Activated T-cell treated with anti-CD3 and anti-CD28 coated beads, Interleukin-2, amount 50 U/mL, for 24 hours (primary cell): ENCODE measurements around the gene PHOSPHO1.

Experiments
- DNase-seq: peaks from one replicate; pipeline ENCODE4 v3.0.0-alpha.2; 2020
- H3K27ac Mint-ChIP-seq: 2 replicates; pipeline ENCODE4 v1.8.0; 2020; ENCODE audit warnings: mild to moderate bottlenecking, mixed read lengths
- H3K27me3 Mint-ChIP-seq: 2 replicates; pipeline ENCODE4 v1.8.0; 2020; ENCODE audit warnings: mixed read lengths
- H3K36me3 Mint-ChIP-seq: 2 replicates; pipeline ENCODE4 v1.8.0; 2020; ENCODE audit warnings: low read depth, mixed read lengths
- H3K4me1 Mint-ChIP-seq: 2 replicates; pipeline ENCODE4 v1.8.0; 2020; ENCODE audit warnings: low read depth, mixed read lengths
- H3K4me3 Mint-ChIP-seq: 2 replicates; pipeline ENCODE4 v1.8.0; 2020; ENCODE audit warnings: mild to moderate bottlenecking, moderate library complexity, mixed read lengths
- H3K9me3 Mint-ChIP-seq: 2 replicates; pipeline ENCODE4 v1.8.0; 2020; ENCODE audit warnings: mixed read lengths

Gene PHOSPHO1

GRCh38 chr17:49229805-49230600, 584 bp downstream of the PHOSPHO1 start:
- H3K27ac Mint-ChIP-seq, result no peak overlapping the region
- H3K4me3 Mint-ChIP-seq, result peak overlapping the region; percentile 79

GRCh38 chr17:49229076-49229804, 1.3 kb downstream of the PHOSPHO1 start:
- peaks cover 13% of the 10 kb centered on the region for H3K4me1 Mint-ChIP-seq

More at GRCh38 chr17:49229805-49230600, 584 bp downstream of the PHOSPHO1 start:
- Mint-ChIP-seq H3K36me3 (no peaks in the 10 kb centered on the region), H3K27me3 (peaks cover 31% of the 10 kb centered on the region), H3K4me1 (peaks cover 8% of the 10 kb centered on the region), H3K9me3 (no peaks in the 10 kb centered on the region)
- peak; percentile 44 for DNase-seq

GRCh38 chr17:49227436-49228261, 2.9 kb downstream of the PHOSPHO1 start:
- Mint-ChIP-seq H3K27ac (no peak overlapping the region), H3K4me3 (no peak overlapping the region), H3K27me3 (peaks cover 38% of the 10 kb centered on the region), H3K36me3 (peaks cover 5% of the 10 kb centered on the region), H3K4me1 (peaks cover 28% of the 10 kb centered on the region), H3K9me3 (no peaks in the 10 kb centered on the region)
- peak; percentile 83 for DNase-seq

More at GRCh38 chr17:49229076-49229804, 1.3 kb downstream of the PHOSPHO1 start:
- H3K27me3 Mint-ChIP-seq, result peaks cover 36% of the 10 kb centered on the region
- H3K36me3 Mint-ChIP-seq, result no peaks in the 10 kb centered on the region
- H3K27ac Mint-ChIP-seq, result no peak overlapping the region
- DNase-seq, result no peak
- H3K4me3 Mint-ChIP-seq, result peak overlapping the region; percentile 30
- H3K9me3 Mint-ChIP-seq, result no peaks in the 10 kb centered on the region

- Mint-ChIP-seq H3K27ac (no peak overlapping the region), H3K4me3 (no peak overlapping the region), H3K27me3 (peaks cover 38% of the 10 kb centered on the region), H3K4me1 (peaks cover 30% of the 10 kb centered on the region), H3K36me3 (peaks cover 13% of the 10 kb centered on the region), H3K9me3 (no peaks in the 10 kb centered on the region)
- no peak for DNase-seq
Measured at GRCh38 chr17:49226771-49227435, 3.7 kb downstream of the PHOSPHO1 start.

- peaks cover 27% of the 10 kb centered on the region for H3K4me1 Mint-ChIP-seq
- H3K36me3 Mint-ChIP-seq, result peaks cover 16% of the 10 kb centered on the region
- no peaks in the 10 kb centered on the region for H3K9me3 Mint-ChIP-seq
- H3K27ac Mint-ChIP-seq, result peak overlapping the region; percentile 53
- peaks cover 29% of the 10 kb centered on the region for H3K27me3 Mint-ChIP-seq
- no peak for DNase-seq
- no peak overlapping the region for H3K4me3 Mint-ChIP-seq
Measured at GRCh38 chr17:49225554-49226236, 4.9 kb downstream of the PHOSPHO1 start.

- Mint-ChIP-seq H3K36me3 (peaks cover 21% of the 10 kb centered on the region), H3K4me1 (peaks cover 30% of the 10 kb centered on the region), H3K4me3 (peak overlapping the region; percentile 18), H3K9me3 (no peaks in the 10 kb centered on the region), H3K27ac (peak overlapping the region; percentile 67), H3K27me3 (peaks cover 29% of the 10 kb centered on the region)
- peak; percentile 50 for DNase-seq
Measured at GRCh38 chr17:49224997-49225337, 5.6 kb downstream of the PHOSPHO1 start.

GRCh38 chr17:49224198-49224996, 6.2 kb downstream of the PHOSPHO1 start:
- Mint-ChIP-seq H3K27me3 (peaks cover 24% of the 10 kb centered on the region), H3K4me3 (peak overlapping the region; percentile 60), H3K27ac (peak overlapping the region; percentile 67), H3K36me3 (peaks cover 24% of the 10 kb centered on the region), H3K9me3 (no peaks in the 10 kb centered on the region), H3K4me1 (peaks cover 32% of the 10 kb centered on the region)
- peak; percentile 73 for DNase-seq

GRCh38 chr17:49223517-49224197, 6.9 kb downstream of the PHOSPHO1 start:
- Mint-ChIP-seq H3K4me3 (peak overlapping the region; percentile 60), H3K9me3 (no peaks in the 10 kb centered on the region), H3K36me3 (peaks cover 32% of the 10 kb centered on the region), H3K27ac (peak overlapping the region; percentile 4), H3K4me1 (peaks cover 39% of the 10 kb centered on the region), H3K27me3 (peaks cover 17% of the 10 kb centered on the region)
- DNase-seq, result peak; percentile 86

GRCh38 chr17:49223168-49223516, 7.4 kb downstream of the PHOSPHO1 start:
- peaks cover 36% of the 10 kb centered on the region for H3K36me3 Mint-ChIP-seq
- no peak for DNase-seq
- no peaks in the 10 kb centered on the region for H3K9me3 Mint-ChIP-seq
- H3K4me1 Mint-ChIP-seq, result peaks cover 43% of the 10 kb centered on the region
- no peak overlapping the region for H3K4me3 Mint-ChIP-seq
- peaks cover 17% of the 10 kb centered on the region for H3K27me3 Mint-ChIP-seq
- no peak overlapping the region for H3K27ac Mint-ChIP-seq

GRCh38 chr17:49219987-49220386, 10.6 kb downstream of the PHOSPHO1 start:
- no peak overlapping the region for H3K4me3 Mint-ChIP-seq
- H3K27ac Mint-ChIP-seq, result no peak overlapping the region

GRCh38 chr17:49218941-49219913, 11.4 kb downstream of the PHOSPHO1 start:
- Mint-ChIP-seq H3K27ac (peak overlapping the region; percentile 76), H3K27me3 (peaks cover 5% of the 10 kb centered on the region), H3K9me3 (no peaks in the 10 kb centered on the region), H3K4me1 (peaks cover 71% of the 10 kb centered on the region), H3K36me3 (peaks cover 61% of the 10 kb centered on the region), H3K4me3 (peak overlapping the region; percentile 63)
- DNase-seq, result peak; percentile 59

More at GRCh38 chr17:49219987-49220386, 10.6 kb downstream of the PHOSPHO1 start:
- Mint-ChIP-seq H3K9me3 (no peaks in the 10 kb centered on the region), H3K36me3 (peaks cover 57% of the 10 kb centered on the region), H3K4me1 (peaks cover 68% of the 10 kb centered on the region), H3K27me3 (peaks cover 10% of the 10 kb centered on the region)
- DNase-seq, result no peak
